Glutamatergic neuron (in vitro differentiated cells): Measurements from ENCODE around the gene PCDH9. TPM values are rescaled to one million over a fixed set of nuclear protein-coding genes. Genes with fewer than 3 reads are reported as not detected.

ENCODE experiments used
- DNase-seq: peaks from one replicate; pipeline ENCODE4 v3.0.0; 2022
- H3K27ac Mint-ChIP-seq: one replicate; pipeline ENCODE4 v1.8.0; 2020; ENCODE audit warnings: mild to moderate bottlenecking, mixed read lengths, inconsistent platforms; ENCODE audit not compliant: unreplicated experiment
- H3K27me3 Mint-ChIP-seq: one replicate; pipeline ENCODE4 v1.8.0; 2020; ENCODE audit warnings: mild to moderate bottlenecking, moderate library complexity, mixed read lengths, inconsistent platforms; ENCODE audit not compliant: unreplicated experiment
- H3K36me3 Mint-ChIP-seq: one replicate; pipeline ENCODE4 v1.8.0; 2020; ENCODE audit warnings: mild to moderate bottlenecking, mixed read lengths, inconsistent platforms; ENCODE audit not compliant: unreplicated experiment
- H3K4me1 Mint-ChIP-seq: one replicate; pipeline ENCODE4 v1.8.0; 2020; ENCODE audit warnings: mild to moderate bottlenecking, low read depth, mixed read lengths, inconsistent platforms; ENCODE audit not compliant: unreplicated experiment
- H3K4me3 Mint-ChIP-seq: one replicate; pipeline ENCODE4 v1.8.0; 2020; ENCODE audit warnings: mild to moderate bottlenecking, mixed read lengths, inconsistent platforms; ENCODE audit not compliant: unreplicated experiment
- H3K9me3 Mint-ChIP-seq: one replicate; pipeline ENCODE4 v1.8.0; 2020; ENCODE audit warnings: mild to moderate bottlenecking, moderate library complexity, mixed read lengths, inconsistent platforms; ENCODE audit not compliant: unreplicated experiment
- CTCF ChIP-seq: fragments of 200-600 bp; sonication (generic); IDR thresholded peaks from one replicate; pipeline ENCODE4 v1.5.0; 2021; ENCODE audit not compliant: partially characterized antibody, unreplicated experiment
- total RNA-seq: library from RNA; stranded (reverse); fragmentation: NEBNext Ultra II Directional; extraction: Animal tissue kit (Norgen Biotek cat#: 25700); gene quantifications from one replicate; pipeline ENCODE4 v1.2.1, GENCODE V29; 2021; ENCODE audit not compliant: unreplicated experiment

Gene PCDH9
- total RNA-seq, 1 donor from 2014 or later = 43.3 TPM

DNA sequence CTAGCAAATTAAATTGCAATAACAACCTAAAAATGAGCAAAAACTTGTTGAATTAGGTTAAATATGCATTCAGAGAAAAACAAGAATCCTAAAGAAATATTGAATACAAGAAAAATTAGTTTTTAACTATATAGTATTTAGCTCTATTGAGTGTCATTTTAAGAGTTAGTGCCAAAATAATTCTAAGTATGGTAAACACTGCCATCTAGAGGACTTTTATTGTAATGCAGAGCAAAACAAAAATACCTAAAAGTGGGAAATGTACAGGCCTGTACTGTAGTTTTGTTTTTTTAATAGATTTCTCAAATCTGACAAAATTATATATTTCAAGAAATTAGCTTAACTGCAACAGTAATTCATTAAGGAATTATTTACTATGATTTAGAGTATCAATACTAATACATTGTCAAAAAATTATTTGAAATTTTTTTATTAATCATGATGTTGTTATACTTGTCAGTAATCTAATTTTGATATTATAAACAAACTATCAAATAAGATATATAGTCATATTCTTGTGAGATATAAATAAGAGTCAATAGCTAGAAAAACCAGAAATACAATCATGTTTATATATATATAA, 8.2 kb upstream of the PCDH9 start:
- no peaks in the 10 kb centered on the region for H3K9me3 Mint-ChIP-seq
- peaks cover 19% of the 10 kb centered on the region for H3K4me1 Mint-ChIP-seq
- no peak overlapping the region for H3K4me3 Mint-ChIP-seq
- H3K27me3 Mint-ChIP-seq = peaks cover 1% of the 10 kb centered on the region
- DNase-seq = no peak
- peak; percentile 89 for TF ChIP-seq CTCF
- no peaks in the 10 kb centered on the region for H3K36me3 Mint-ChIP-seq
- H3K27ac Mint-ChIP-seq = no peak overlapping the region

DNA sequence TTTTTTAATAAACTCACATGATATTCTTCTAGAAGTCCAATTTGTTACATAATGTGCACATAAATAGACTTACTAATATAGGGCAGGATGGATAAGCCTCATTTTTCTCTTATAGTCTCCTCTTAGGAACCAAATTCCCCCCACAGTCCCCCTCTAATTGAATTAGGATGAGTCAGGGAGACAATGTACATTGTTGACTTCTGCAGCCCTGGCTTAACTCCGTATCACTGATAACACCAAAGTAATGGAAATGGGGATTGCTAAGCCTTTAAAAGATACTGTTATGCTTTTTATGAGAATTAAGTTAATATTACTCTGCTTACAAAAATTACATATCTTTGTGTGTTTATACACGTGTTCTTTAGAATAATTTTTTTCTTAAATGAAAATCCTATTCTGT, 5.1 kb upstream of the PCDH9 start:
- DNase-seq = no peak
- Mint-ChIP-seq H3K36me3 (no peaks in the 10 kb centered on the region), H3K4me1 (peaks cover 11% of the 10 kb centered on the region), H3K27me3 (no peaks in the 10 kb centered on the region), H3K4me3 (no peak overlapping the region), H3K9me3 (peaks cover 2% of the 10 kb centered on the region), H3K27ac (no peak overlapping the region)
- TF ChIP-seq CTCF = no peak

GRCh38 chr13:67232384-67232783, 2.2 kb upstream of the PCDH9 start:
- no peak overlapping the region for H3K4me3 Mint-ChIP-seq
- H3K27me3 Mint-ChIP-seq = no peaks in the 10 kb centered on the region
- H3K36me3 Mint-ChIP-seq = no peaks in the 10 kb centered on the region
- H3K4me1 Mint-ChIP-seq = peaks cover 15% of the 10 kb centered on the region
- H3K27ac Mint-ChIP-seq = no peak overlapping the region
- no peak for DNase-seq
- TF ChIP-seq CTCF = no peak
- peaks cover 2% of the 10 kb centered on the region for H3K9me3 Mint-ChIP-seq

GRCh38 chr13:67231289-67232000, 1.3 kb upstream of the PCDH9 start:
- Mint-ChIP-seq H3K4me1 (peaks cover 12% of the 10 kb centered on the region), H3K27me3 (no peaks in the 10 kb centered on the region), H3K27ac (peak overlapping the region; percentile 37), H3K9me3 (peaks cover 2% of the 10 kb centered on the region), H3K36me3 (no peaks in the 10 kb centered on the region), H3K4me3 (no peak overlapping the region)
- no peak for TF ChIP-seq CTCF
- no peak for DNase-seq

- no peaks in the 10 kb centered on the region for H3K27me3 Mint-ChIP-seq
- TF ChIP-seq CTCF = no peak
- no peak overlapping the region for H3K4me3 Mint-ChIP-seq
- peak overlapping the region; percentile 80 for H3K27ac Mint-ChIP-seq
- peaks cover 2% of the 10 kb centered on the region for H3K9me3 Mint-ChIP-seq
- no peaks in the 10 kb centered on the region for H3K36me3 Mint-ChIP-seq
- H3K4me1 Mint-ChIP-seq = peaks cover 15% of the 10 kb centered on the region
- peak; percentile 98 for DNase-seq
These were observed 510 bp upstream of the PCDH9 start for GRCh38 chr13:67230404-67231288.
